ENCODE measurements around the gene CEMIP.

DNA sequence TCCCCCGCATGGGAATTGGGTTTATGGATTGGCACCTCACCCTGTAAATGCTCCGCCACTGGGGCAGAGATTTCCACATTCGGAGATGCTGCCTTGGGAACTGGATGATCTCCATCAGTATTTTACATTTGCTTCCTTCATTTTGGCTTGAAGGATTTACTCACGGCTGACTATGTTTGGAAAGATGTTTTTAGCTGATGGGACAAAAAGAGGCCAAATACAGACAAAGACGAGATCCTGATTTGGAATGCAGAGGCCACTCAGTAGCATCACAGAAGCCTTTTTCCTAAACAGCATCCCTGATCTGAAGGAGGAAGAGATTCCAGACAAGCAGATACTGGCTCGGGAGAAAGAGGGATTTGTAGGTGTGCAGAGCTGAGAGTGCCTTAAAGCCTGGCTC, 133.5 kb downstream of the CEMIP start:
- TF ChIP-seq, protein P1, sequence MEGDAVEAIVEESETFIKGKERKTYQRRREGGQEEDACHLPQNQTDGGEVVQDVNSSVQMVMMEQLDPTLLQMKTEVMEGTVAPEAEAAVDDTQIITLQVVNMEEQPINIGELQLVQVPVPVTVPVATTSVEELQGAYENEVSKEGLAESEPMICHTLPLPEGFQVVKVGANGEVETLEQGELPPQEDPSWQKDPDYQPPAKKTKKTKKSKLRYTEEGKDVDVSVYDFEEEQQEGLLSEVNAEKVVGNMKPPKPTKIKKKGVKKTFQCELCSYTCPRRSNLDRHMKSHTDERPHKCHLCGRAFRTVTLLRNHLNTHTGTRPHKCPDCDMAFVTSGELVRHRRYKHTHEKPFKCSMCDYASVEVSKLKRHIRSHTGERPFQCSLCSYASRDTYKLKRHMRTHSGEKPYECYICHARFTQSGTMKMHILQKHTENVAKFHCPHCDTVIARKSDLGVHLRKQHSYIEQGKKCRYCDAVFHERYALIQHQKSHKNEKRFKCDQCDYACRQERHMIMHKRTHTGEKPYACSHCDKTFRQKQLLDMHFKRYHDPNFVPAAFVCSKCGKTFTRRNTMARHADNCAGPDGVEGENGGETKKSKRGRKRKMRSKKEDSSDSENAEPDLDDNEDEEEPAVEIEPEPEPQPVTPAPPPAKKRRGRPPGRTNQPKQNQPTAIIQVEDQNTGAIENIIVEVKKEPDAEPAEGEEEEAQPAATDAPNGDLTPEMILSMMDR (conservative IDR thresholded peaks at IDR 0.05; ENCODE audit: low read depth, low read length) = no peak
- TF ChIP-seq EZH2phosphoT487 (IDR thresholded peaks at IDR 0.05; ENCODE audit: borderline replicate concordance, low read length) (no peak), EZH2 (IDR thresholded peaks at IDR 0.05; ENCODE audit: low read length, unreplicated experiment) (no peak)

Data from PC-3 (cell line).